Esophagus muscularis mucosa (tissue), 3 donors: ENCODE results near the gene LY9.

Experiments
- CTCF ChIP-seq, 3 experiments: fragments of 200-600 bp in 2 of 3; fragments of 450-650 bp in 1 of 3; sonication (generic) in 2 of 3; IDR thresholded peaks; one replicate each; pipeline ENCODE4 v1.5.1; 2017 to 2019; ENCODE audit warnings: antibody characterized with exemption in 3 of 3, mild to moderate bottlenecking in 2 of 3, moderate library complexity in 1 of 3
- POLR2A ChIP-seq: fragments of 450-650 bp; IDR thresholded peaks from one replicate; pipeline ENCODE4 v1.6.1; 2017; ENCODE audit warnings: antibody characterized with exemption, moderate library complexity, mild to moderate bottlenecking, low read depth
- POLR2AphosphoS5 ChIP-seq, 2 donors: sonication (generic); formaldehyde crosslinking; IDR thresholded peaks; one replicate each; pipeline ENCODE4 v1.6.1; 2017; ENCODE audit warnings: antibody characterized with exemption in 2 of 2

GRCh38 chr1:160858507-160858906, 62.5 kb downstream of the LY9 start:
- TF ChIP-seq CTCF (IDR thresholded peaks at IDR 0.05) (no peak), POLR2A (no peak), POLR2AphosphoS5 (IDR thresholded peaks at IDR 0.05) (no peak)
